HAP-1 (cell line): ENCODE data around the gene PRKAG2.
A peak's percentile ranks its signal among the peaks of the same experiment; 100 is the strongest.
"Not testable (repeated sequence)": the region's sequence is repeated elsewhere in the genome, so short reads cannot be mapped to it uniquely, and the experiment has no call there.

Experiments
- DNase-seq, 2 experiments: peaks; one replicate each; pipeline ENCODE4 v3.0.0-alpha.2; 2016 to 2020; ENCODE audit warnings: low spot score in 2 of 2
- H3K27me3 ChIP-seq: fragments of 250-450 bp; sonication (Bioruptor Pico); 2 replicates; pipeline ENCODE4 v1.5.1; 2020; ENCODE audit warnings: low read depth, mild to moderate bottlenecking, moderate library complexity
- H3K36me3 ChIP-seq: fragments of 250-450 bp; sonication (Bioruptor Pico); replicated peaks from 2 replicates; pipeline ENCODE4 v1.5.1; 2020; ENCODE audit warnings: mild to moderate bottlenecking
- H3K4me1 ChIP-seq: fragments of 250-450 bp; sonication (Bioruptor Pico); 2 replicates; pipeline ENCODE4 v1.5.1; 2020; ENCODE audit warnings: mild to moderate bottlenecking
- H3K4me3 ChIP-seq: fragments of 250-450 bp; sonication (Bioruptor Pico); 2 replicates; pipeline ENCODE4 v1.5.1; 2020; ENCODE audit warnings: mild to moderate bottlenecking, moderate library complexity
- H3K9me3 ChIP-seq: fragments of 250-450 bp; sonication (Bioruptor Pico); 2 replicates; pipeline ENCODE4 v1.5.1; 2020; ENCODE audit warnings: mild to moderate bottlenecking, moderate library complexity
- in situ Hi-C: fragments of 300-500 bp; cut with MboI; formaldehyde crosslinking; loops from 3 replicates; pipeline ENCODE4 v1.14.3; 2020; ENCODE audit warnings: low sequenced_read_pairs, inconsistent platforms, mixed read lengths

The PRKAG2 gene

DNA sequence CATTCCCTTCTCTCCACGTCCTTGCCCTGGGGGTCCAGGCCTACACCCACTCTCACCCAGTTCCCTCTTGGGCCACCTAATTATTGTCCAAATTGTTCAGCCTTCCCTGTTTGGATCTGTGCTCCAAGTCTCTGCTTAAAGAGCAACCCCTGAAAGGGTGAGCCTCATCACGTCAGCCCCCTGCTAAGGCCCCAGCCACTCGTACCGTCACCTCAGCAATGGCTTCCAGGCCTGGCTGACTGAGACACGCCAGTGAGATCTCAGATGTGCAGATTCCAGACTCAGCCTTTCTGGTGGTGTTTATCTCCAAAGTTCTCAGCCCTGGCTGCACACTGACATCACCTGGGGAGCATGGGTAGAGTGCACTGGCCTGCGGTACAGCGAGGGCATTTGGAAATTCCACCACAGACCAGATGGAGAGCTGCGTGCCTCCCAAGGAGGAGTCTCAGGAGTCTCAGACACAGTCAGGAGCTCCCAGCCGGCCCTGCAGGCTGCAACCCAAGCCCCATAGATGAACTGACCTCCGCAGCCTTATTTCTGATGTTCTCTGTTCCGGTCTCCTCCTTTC, 87.5 kb downstream of the PRKAG2 start:
- Histone ChIP-seq H3K4me3 (no peak overlapping the region), H3K27me3 (no peaks in the 10 kb centered on the region), H3K9me3 (no peaks in the 10 kb centered on the region), H3K4me1 (no peaks in the 10 kb centered on the region), H3K36me3 (no peaks in the 10 kb centered on the region)
- in situ Hi-C loops: no loop called here
- DNase-seq: no peak

DNA sequence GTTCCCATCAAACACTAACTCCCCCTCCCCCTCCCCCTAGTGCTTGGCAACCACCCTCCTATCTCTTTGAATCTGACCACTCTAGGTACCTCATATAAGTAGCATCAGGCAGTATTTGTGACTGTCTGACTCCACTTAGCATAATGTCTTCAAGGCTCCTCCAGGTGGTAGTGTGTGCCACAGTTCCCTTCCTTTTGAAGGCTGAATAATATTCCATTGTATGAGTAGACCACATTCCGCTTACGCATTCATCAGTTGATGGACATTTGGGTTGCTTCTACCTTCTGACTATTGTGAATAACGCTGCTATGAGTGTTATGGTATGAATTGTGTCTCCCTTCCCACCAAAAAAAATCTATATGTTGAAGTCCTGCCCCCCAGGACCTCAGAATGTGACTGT, 89.6 kb downstream of the PRKAG2 start:
- in situ Hi-C loops: no loop called here
- H3K4me3 ChIP-seq: no peak overlapping the region
- no peak for DNase-seq
- H3K4me1 ChIP-seq: no peaks in the 10 kb centered on the region; the same call in 1 of the 2 replicates
- H3K9me3 ChIP-seq: no peaks in the 10 kb centered on the region
- no peaks in the 10 kb centered on the region for H3K36me3 ChIP-seq
- no peaks in the 10 kb centered on the region for H3K27me3 ChIP-seq

DNA sequence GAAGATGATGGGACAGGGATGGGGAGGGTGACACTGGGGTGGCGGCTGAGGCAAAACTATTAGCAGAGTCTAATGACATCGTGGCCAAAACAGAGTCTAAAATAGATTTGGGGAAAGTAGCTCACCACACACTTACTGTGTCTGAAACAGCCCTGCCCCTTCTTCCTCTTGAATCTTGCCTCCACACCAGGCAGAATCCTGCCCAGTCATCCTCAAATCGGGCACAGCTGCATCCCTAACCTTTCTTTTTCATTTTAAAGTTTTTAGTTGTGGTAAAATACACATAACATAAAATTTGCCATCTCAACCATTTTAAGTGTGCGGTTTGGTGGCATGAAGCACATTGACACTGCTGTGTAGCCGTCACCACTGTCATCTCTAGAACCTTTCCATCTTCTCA, 90.0 kb downstream of the PRKAG2 start:
- no peaks in the 10 kb centered on the region for H3K27me3 ChIP-seq
- DNase-seq: no peak
- H3K4me1 ChIP-seq: no peaks in the 10 kb centered on the region; the same call in 1 of the 2 replicates
- no peak overlapping the region for H3K4me3 ChIP-seq
- no peaks in the 10 kb centered on the region for H3K9me3 ChIP-seq
- no peaks in the 10 kb centered on the region for H3K36me3 ChIP-seq
- in situ Hi-C loops: no loop called here

DNA sequence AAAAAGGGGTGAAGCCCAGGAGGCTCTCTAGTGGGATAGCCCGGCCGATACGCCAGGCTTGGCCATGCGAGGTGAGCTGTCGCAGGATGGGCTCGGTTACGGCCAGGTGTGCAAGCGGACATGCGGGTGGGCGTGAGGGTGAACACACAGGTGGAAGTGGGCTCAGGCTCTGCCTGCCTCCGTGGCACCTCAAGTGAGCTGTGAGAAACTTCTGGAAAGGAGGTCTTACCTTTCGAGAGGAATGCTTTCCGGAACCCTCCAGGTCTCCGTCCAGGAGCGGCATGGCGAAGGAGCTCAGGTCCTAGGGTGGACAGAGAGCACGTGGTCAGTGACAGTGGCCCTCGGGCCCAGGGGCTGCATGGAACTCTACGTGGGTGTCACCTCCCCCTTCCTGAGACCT, 90.7 kb downstream of the PRKAG2 start:
- Histone ChIP-seq H3K4me3 (no peak overlapping the region), H3K4me1 (no peaks in the 10 kb centered on the region; the same call in 1 of the 2 replicates), H3K9me3 (no peaks in the 10 kb centered on the region), H3K36me3 (no peaks in the 10 kb centered on the region), H3K27me3 (no peaks in the 10 kb centered on the region)
- no peak for DNase-seq
- in situ Hi-C loops: no loop called here

DNA sequence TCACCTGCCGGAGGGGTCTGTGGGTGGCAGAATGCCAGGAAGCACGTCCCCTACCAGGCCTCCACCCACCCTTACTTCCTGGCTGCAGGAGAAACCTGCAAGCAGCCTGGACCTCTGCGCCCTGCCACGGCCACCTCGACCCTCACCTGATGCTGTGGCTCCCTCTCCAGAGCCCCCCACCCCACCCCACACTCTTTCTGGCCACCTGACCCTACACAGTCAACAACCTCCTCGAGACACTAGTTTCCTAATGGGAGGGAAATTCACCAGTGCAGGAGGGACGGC, 91.3 kb downstream of the PRKAG2 start:
- H3K27me3 ChIP-seq: no peaks in the 10 kb centered on the region
- in situ Hi-C loops: no loop called here

DNA sequence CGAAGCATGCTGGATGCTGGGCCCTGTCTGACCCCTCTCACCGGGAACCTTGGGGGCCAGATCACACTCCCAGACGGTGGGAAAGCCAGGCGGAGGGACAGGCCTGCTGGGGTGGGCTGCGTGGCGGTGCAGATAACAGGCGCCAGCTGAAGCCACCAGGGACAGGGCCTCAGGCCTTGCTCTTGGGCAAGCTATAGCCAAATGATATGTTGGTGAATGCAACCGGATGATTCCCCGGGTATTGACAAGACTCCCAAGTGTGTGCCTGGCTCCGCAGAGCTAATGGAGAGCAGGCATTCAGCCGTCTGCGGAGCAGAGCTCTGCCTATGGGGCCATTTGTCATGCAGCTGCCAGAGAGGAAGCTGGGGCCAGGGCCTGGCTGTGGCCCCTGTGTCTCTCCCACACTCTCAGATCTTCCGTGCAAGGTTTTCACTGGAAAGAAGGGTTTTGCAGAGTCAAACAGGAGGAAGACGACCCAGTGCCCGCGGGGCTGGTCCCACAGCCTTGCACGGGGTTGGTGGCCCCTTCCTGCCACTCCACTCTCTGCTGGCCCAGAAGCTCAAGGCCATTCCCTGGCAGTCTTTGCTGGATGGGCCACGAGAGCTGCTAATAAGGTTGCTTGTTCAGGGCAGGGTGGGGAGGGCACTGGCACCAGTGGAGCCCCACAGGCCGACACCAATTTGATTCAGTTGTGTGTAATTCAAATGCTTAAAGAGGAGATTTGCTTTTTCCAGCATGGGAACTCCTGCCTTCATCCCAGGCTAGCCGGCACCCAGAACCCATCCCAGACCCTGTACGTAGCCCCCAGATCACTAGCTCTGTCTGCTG, 91.8 kb downstream of the PRKAG2 start:
- DNase-seq: no peak
- no peaks in the 10 kb centered on the region for H3K36me3 ChIP-seq
- no peaks in the 10 kb centered on the region; the same call in 1 of the 2 replicates for H3K4me1 ChIP-seq
- in situ Hi-C loops: no loop called here
- no peaks in the 10 kb centered on the region for H3K27me3 ChIP-seq
- H3K4me3 ChIP-seq: no peak overlapping the region
- H3K9me3 ChIP-seq: no peaks in the 10 kb centered on the region

More for the DNA sequence above, 91.3 kb downstream of the PRKAG2 start:
- Histone ChIP-seq H3K4me3 (no peak overlapping the region), H3K4me1 (no peaks in the 10 kb centered on the region; the same call in 1 of the 2 replicates), H3K9me3 (no peaks in the 10 kb centered on the region), H3K36me3 (no peaks in the 10 kb centered on the region)
- DNase-seq: no peak

DNA sequence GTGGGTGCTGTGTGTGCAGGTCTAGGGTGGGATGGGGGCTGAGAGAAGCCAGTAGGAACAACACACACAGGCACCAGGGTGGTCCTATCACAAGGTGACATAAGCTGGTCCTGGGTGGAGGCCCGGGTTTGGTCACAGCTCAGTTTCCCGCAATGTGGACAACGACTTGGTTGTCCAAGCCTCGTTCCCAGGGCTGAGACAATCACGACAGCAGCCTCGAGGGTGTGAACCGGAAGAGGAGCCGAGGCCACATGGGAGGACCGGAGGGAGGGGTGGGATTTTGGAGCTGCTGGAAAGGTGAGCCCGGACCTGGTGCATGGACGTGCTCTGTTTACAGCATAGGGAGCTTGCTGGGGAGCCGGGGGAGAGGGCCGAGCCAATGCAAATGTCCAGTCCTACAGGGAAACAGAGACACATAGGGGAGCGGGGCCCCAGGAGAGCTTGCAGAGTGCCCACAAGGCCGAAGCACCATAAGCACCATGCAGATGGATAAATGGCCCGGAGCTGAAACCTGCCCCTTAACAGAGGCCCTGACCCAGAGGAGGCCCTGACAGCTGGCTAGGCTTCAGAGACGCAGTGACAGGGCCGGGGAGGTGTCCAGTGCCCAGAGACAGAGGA, 92.8 kb downstream of the PRKAG2 start:
- no peak for DNase-seq
- in situ Hi-C loops: no loop called here
- H3K4me3 ChIP-seq: no peak overlapping the region

DNA sequence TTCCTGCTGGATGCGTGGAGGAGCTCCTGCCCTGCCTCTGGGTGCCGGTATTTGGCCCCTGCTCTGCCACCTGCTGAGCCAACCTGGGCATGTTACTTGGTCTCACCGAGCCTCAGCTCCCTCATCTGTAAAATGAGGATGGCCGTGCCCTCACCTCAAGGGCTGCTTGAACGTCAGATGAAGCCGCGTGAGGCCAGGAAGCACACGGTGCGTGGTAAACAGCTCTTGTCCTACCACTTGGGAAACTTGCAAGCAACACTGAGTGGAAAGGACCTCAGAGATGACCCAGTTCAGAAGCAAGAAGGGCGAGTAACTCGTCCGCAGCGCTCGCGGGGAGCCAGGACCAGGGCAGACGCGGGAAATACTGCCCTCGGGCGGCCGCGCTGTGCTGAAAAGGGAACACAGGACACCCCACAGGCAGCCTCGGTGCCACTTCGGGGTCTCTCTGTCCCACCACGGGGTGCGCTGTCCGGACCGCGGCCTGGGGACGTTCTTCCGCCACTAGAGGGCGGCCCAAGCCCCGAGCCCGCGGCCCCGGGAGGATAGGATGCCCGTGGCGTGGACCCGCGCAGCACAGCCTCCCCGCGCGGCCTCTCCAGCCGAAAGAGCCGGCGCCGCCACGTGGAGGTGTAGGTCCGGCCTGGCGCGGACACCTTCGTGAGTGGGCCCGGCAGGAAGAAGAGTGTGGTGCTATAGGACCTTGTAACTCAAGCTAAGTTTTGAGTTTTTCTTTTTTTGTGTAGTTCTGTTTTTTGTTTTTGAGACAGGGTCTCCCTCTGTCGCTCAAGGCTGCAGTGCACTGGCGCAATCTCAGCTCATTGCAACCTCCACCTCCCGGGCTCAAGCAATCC, 94.1 kb downstream of the PRKAG2 start:
- no peaks in the 10 kb centered on the region; the same call in 1 of the 2 replicates for H3K4me1 ChIP-seq
- DNase-seq: peak; percentile 57 to 84
- peak overlapping the region; percentile 17 for H3K4me3 ChIP-seq
- H3K36me3 ChIP-seq: no peaks in the 10 kb centered on the region
- H3K27me3 ChIP-seq: no peaks in the 10 kb centered on the region
- H3K9me3 ChIP-seq: peaks cover 3% of the 10 kb centered on the region; the same call in 1 of the 2 replicates
- in situ Hi-C loops: no loop called here

More for the DNA sequence above, 92.8 kb downstream of the PRKAG2 start:
- no peaks in the 10 kb centered on the region for H3K27me3 ChIP-seq
- H3K4me1 ChIP-seq: no peaks in the 10 kb centered on the region; the same call in 1 of the 2 replicates
- H3K9me3 ChIP-seq: no peaks in the 10 kb centered on the region
- H3K36me3 ChIP-seq: no peaks in the 10 kb centered on the region

DNA sequence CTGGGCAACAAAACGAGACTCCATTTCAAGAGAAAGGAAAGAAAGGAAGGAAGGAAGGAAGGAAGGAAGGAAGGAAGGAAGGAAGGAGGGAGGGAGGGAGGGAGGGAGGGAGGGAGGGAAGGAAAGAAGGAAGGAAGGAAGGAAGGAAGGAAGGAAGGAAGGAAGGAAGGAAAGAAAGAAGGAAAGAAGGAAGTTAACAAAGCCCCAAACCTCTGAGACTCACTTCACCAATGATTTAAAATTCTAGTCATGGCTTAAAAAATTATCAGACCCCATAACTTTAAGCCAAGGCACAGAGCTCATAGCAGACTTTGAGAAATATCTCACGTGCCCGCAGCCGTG, 94.7 kb downstream of the PRKAG2 start:
- H3K27me3 ChIP-seq, DNase-seq, H3K4me3 ChIP-seq, H3K36me3 ChIP-seq, H3K4me1 ChIP-seq, in situ Hi-C loops, H3K9me3 ChIP-seq: not testable (repeated sequence)

DNA sequence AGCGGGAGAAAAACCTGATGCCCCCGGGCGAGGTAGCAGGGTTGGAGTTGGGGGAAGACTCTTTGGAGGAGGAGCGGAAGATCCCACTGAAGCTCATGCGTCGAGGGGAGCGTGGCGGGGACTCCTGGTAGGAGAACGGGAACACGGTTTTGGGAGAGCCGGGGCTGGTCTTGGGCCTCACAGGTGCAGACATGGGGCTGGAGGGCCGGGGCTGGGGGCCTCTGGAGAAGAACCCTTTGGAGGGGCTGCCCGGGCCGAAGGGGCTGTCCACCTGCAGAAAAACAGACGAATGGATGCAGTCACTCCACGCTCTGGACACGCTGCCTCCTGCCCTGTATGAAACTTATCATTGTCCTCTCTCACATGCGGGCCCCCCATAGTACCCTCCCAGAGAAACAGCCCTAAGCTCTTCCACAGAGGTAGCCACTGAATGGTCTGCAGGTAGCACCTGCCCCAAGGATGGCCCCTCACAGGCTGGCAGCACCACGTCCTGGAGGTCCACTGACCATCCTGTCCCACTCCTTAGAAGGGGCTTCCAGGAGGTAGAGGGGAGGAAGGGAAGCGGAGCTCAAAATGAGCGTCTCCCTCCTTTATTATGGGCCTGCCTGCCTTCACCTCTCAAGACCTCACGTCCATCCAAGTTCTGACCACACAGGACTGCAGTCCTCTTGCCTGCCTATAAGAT, 95.6 kb downstream of the PRKAG2 start:
- Histone ChIP-seq H3K27me3 (no peaks in the 10 kb centered on the region), H3K36me3 (no peaks in the 10 kb centered on the region), H3K4me3 (no peak overlapping the region), H3K4me1 (no peaks in the 10 kb centered on the region; the same call in 1 of the 2 replicates), H3K9me3 (peaks cover 5% of the 10 kb centered on the region; the same call in 1 of the 2 replicates)
- no peak for DNase-seq
- in situ Hi-C loops: no loop called here

DNA sequence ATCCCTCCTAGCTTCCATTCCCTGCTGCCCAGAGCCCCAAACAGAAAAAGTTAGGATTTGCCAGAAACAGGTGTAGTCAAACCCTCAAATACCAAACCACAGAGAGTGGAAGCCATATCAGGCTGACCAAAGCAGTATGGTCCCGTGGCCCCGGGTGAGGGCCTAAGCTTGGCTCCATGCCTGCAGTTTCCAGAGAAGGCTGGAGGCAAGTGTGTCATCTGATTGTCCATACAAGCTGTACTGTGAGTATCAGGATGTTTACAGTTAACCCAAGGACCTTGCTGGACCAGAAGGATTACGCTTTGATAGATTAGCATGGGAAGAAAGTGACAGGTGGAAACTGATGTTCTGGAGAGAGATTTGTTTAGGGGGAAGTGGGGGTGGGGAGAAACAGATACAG, 96.3 kb downstream of the PRKAG2 start:
- peaks cover 5% of the 10 kb centered on the region; the same call in 1 of the 2 replicates for H3K9me3 ChIP-seq
- no peak overlapping the region for H3K4me3 ChIP-seq
- in situ Hi-C loops: no loop called here
- no peak for DNase-seq
- no peaks in the 10 kb centered on the region for H3K36me3 ChIP-seq
- no peaks in the 10 kb centered on the region for H3K27me3 ChIP-seq
- H3K4me1 ChIP-seq: no peaks in the 10 kb centered on the region; the same call in 1 of the 2 replicates

DNA sequence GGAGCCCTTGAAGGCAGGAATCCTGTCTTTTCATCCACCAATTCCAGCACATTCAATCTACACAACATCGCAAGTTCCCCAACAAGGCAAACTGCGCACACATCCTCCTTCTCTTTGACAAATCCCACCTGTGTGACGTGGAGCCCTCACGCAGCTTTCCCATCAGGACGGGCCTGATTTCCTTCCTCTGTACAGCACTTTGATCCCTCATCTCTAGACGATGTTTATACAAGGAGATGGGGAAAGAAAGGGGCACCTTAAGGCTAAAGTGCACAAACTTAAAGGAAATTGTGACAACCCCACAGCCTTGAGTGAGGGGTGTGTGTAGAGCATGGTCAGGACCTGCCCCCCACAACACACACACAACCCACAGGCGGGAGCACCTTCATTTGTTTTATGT, 97.2 kb downstream of the PRKAG2 start:
- in situ Hi-C loops: no loop called here
- Histone ChIP-seq H3K4me1 (no peaks in the 10 kb centered on the region; the same call in 1 of the 2 replicates), H3K27me3 (no peaks in the 10 kb centered on the region), H3K9me3 (peaks cover 5% of the 10 kb centered on the region; the same call in 1 of the 2 replicates), H3K4me3 (no peak overlapping the region), H3K36me3 (no peaks in the 10 kb centered on the region)
- no peak for DNase-seq

DNA sequence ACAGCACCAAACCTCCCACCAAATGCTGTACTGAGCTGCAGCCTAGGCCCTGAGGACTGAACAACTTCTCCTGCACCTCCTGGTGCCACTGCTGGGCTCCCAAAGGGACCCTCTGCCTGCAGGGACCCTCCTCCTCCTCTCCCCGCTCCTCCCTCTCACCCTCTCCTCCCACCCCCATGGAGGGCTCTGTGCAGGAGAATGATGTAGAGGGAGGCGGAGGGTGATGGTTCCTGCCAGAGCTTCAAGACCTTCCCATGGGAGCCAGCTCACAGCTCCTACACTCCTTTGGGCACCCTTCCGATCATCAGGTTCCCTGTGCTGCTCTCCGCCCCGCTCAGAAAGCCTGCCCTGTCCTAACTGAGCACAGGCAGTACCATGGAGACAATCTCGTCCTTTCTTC, 97.7 kb downstream of the PRKAG2 start:
- in situ Hi-C loops: no loop called here
- H3K4me3 ChIP-seq: no peak overlapping the region
- no peaks in the 10 kb centered on the region for H3K27me3 ChIP-seq
- H3K4me1 ChIP-seq: no peaks in the 10 kb centered on the region; the same call in 1 of the 2 replicates
- H3K9me3 ChIP-seq: peaks cover 5% of the 10 kb centered on the region; the same call in 1 of the 2 replicates
- H3K36me3 ChIP-seq: no peaks in the 10 kb centered on the region
- no peak for DNase-seq
